HG03378 (cell line): ENCODE results near the gene ZFP62.

Source experiments
- ATAC-seq: cut with Tn5 transposase; IDR thresholded peaks from one replicate; pipeline ENCODE4 v1.9.1; 2021; ENCODE audit warnings: mild to moderate bottlenecking, moderate library complexity; ENCODE audit not compliant: unreplicated experiment

Gene ZFP62

GRCh38 chr5:180869587-180869986, 8.5 kb upstream of the ZFP62 start:
- ATAC-seq: no peak

- no peak for ATAC-seq
These were observed 7.9 kb upstream of the ZFP62 start for GRCh38 chr5:180868960-180869359.

GRCh38 chr5:180866985-180867384, 5.9 kb upstream of the ZFP62 start:
- no peak for ATAC-seq

- no peak for ATAC-seq
These were observed 5.1 kb upstream of the ZFP62 start for GRCh38 chr5:180865981-180866695.

GRCh38 chr5:180862645-180863044, 1.6 kb upstream of the ZFP62 start:
- no peak for ATAC-seq

GRCh38 chr5:180860273-180860886, 696 bp downstream of the ZFP62 start:
- ATAC-seq: peak; percentile 47

- no peak for ATAC-seq
These were observed 2.5 kb downstream of the ZFP62 start for GRCh38 chr5:180858586-180858985.

- ATAC-seq: no peak
These were observed 7.3 kb downstream of the ZFP62 start for GRCh38 chr5:180853848-180854176.

- no peak for ATAC-seq
These were observed 7.8 kb downstream of the ZFP62 start for GRCh38 chr5:180853121-180853847.

- no peak for ATAC-seq
These were observed 8.6 kb downstream of the ZFP62 start for GRCh38 chr5:180852495-180852894.

- no peak for ATAC-seq
These were observed 10.5 kb downstream of the ZFP62 start for GRCh38 chr5:180850434-180851078.

- no peak for ATAC-seq
These were observed 11.2 kb downstream of the ZFP62 start for GRCh38 chr5:180849827-180850226.

GRCh38 chr5:180848878-180849277, 12.2 kb downstream of the ZFP62 start:
- no peak for ATAC-seq

- no peak for ATAC-seq
These were observed 12.8 kb downstream of the ZFP62 start for GRCh38 chr5:180848265-180848664.

GRCh38 chr5:180847026-180847425, 14.1 kb downstream of the ZFP62 start:
- no peak for ATAC-seq

- no peak for ATAC-seq
These were observed 16.2 kb downstream of the ZFP62 start for GRCh38 chr5:180844858-180845257.

- no peak for ATAC-seq
These were observed 16.6 kb downstream of the ZFP62 start for GRCh38 chr5:180844432-180844831.

GRCh38 chr5:180839935-180840334, 21.1 kb downstream of the ZFP62 start:
- ATAC-seq: no peak

- no peak for ATAC-seq
These were observed 21.8 kb downstream of the ZFP62 start for GRCh38 chr5:180839227-180839626.

GRCh38 chr5:180837478-180837877, 23.6 kb downstream of the ZFP62 start:
- ATAC-seq: no peak

GRCh38 chr5:180832638-180833068, 28.4 kb downstream of the ZFP62 start:
- peak; percentile 55 for ATAC-seq
